B cell (primary cell): ENCODE data around the gene CALN1.

Source experiments
- CTCF ChIP-seq: fragments of 200-600 bp; IDR thresholded peaks from one replicate; pipeline ENCODE4 v1.8.0; 2022; ENCODE audit warnings: antibody characterized with exemption, mild to moderate bottlenecking
- EZH2 ChIP-seq: IDR thresholded peaks from 2 replicates; pipeline ENCODE4 v1.6.1; 2012; ENCODE audit warnings: borderline replicate concordance, low read depth, mild to moderate bottlenecking, moderate library complexity, low read length; ENCODE audit not compliant: insufficient read depth, poor library complexity, severe bottlenecking

DNA sequence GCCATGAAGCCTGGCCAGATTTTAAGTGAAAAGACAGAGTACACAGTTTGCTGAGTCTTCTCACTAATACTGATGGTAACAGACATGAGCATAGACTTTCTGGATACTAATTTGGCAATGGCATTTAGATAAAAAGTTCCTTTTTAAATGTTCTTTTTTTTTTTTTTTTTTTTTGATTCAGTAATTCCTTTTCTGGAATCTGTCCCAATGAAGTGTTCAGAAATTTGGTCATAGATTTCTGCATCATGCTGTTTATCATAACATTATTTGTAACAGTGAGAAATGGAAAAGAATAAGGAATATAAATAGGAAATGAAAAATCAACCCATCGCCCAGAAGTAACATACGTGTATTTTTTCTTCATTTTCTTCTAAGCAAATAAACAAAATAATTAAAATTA, 354.9 kb downstream of the CALN1 start:
- TF ChIP-seq EZH2: no peak
- TF ChIP-seq CTCF: no peak
